MCF 10A (cell line): Measurements from ENCODE around the gene GNAI2. TPM values are rescaled to one million over a fixed set of nuclear protein-coding genes. Genes with fewer than 3 reads are reported as not detected.

Experiments used
- BruUV-seq: library from RNA; stranded (reverse); fragments of 400-500 nt; replicated peaks from 2 replicates; lab custom pipeline; 2021; lab: Mats Ljungman, UMichigan
- CTCF ChIA-PET: fragments of 300-600 bp; sonication (Branson Sonifier 250); formaldehyde crosslinking; extraction: SDS; loops from one replicate; lab custom pipeline; 2021; ENCODE audit warnings: antibody characterized with exemption, inconsistent platforms; lab: Yijun Ruan, JAX
- POLR2A ChIA-PET: fragments of 300-600, 350-650 bp; sonication (Branson Sonifier 250); formaldehyde crosslinking; extraction: SDS; loops from one replicate; lab custom pipeline; 2020; ENCODE audit warnings: antibody characterized with exemption, inconsistent platforms; lab: Yijun Ruan, JAX
- DNase-seq: peaks from one replicate; pipeline ENCODE4 v3.0.0-alpha.2; 2018; ENCODE audit not compliant: unreplicated experiment
- H3K27ac Mint-ChIP-seq: one replicate; pipeline ENCODE4 v1.8.0; 2022; ENCODE audit warnings: mild to moderate bottlenecking, low read depth, mixed read lengths; ENCODE audit not compliant: unreplicated experiment
- H3K27me3 Mint-ChIP-seq: one replicate; pipeline ENCODE4 v1.8.0; 2022; ENCODE audit warnings: mixed read lengths; ENCODE audit not compliant: insufficient read depth, unreplicated experiment
- H3K36me3 Mint-ChIP-seq: one replicate; pipeline ENCODE4 v1.8.0; 2022; ENCODE audit warnings: mild to moderate bottlenecking, moderate library complexity, mixed read lengths; ENCODE audit not compliant: insufficient read depth, unreplicated experiment
- H3K4me1 Mint-ChIP-seq: one replicate; pipeline ENCODE4 v1.8.0; 2022; ENCODE audit warnings: mixed read lengths; ENCODE audit not compliant: insufficient read depth, unreplicated experiment
- H3K4me3 Mint-ChIP-seq: one replicate; pipeline ENCODE4 v1.8.0; 2022; ENCODE audit warnings: mild to moderate bottlenecking, moderate library complexity, mixed read lengths; ENCODE audit not compliant: unreplicated experiment
- H3K9me3 Mint-ChIP-seq: one replicate; pipeline ENCODE4 v1.8.0; 2022; ENCODE audit warnings: mixed read lengths; ENCODE audit not compliant: unreplicated experiment
- intact Hi-C: fragments of 100-400 bp; cut with micrococcal nuclease; formaldehyde crosslinking; loops from 2 replicates; pipeline ENCODE4 v1.14.1; 2022
- total RNA-seq: library from RNA; stranded (reverse); gene quantifications from 2 replicates; pipeline ENCODE4 v1.2.3, GENCODE V29; 2022
- TF ChIP-seq, protein P1 (sequence below): fragments of 200-600 bp; IDR thresholded peaks from one replicate; pipeline ENCODE4 v1.8.0; 2022; ENCODE audit warnings: antibody characterized with exemption, mild to moderate bottlenecking; ENCODE audit not compliant: unreplicated experiment

GNAI2 gene
- total RNA-seq, 1 experiment from 2014 or later: 123 TPM

DNA sequence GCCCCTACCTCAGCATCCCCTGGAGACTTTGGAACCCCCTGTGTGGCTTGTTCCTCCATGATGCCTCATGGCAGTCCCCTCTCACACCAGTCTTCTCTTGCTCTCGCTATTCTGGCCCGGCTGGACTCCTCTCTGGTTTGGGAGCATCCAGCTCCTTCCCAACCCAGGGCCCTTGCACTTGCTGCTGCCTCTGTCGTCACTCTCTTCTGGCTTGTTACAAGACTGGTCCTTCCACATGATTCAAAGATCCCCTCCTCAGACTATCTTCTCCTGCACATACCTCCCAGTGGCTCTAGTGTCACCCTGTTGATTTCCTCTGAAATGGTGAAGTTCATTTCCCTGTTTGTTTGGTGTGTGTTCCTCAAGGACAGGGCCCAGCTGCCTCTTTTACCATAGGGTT is 6.5 kb upstream of the GNAI2 start:
- no TSS peak for BruUV-seq
- intact Hi-C loops: no loop called here
- H3K36me3 Mint-ChIP-seq: peaks cover 6% of the 10 kb centered on the region
- DNase-seq: no peak
- peak overlapping the region; percentile 8 for H3K4me3 Mint-ChIP-seq
- POLR2A ChIA-PET: interaction anchor here (0.7 to 1.1 kb wide), 2 partner anchors 31 to 175 kb away, joined by 3 read pairs; no protein-coding TSS in a partner anchor
- CTCF ChIA-PET: interaction anchor here (0.9 to 15.0 kb wide), 13 partner anchors 8 to 317 kb away, joined by 3 to 209 read pairs (median 7); partner anchors contain the start of genes GNAI2, GNAT1 and SEMA3B
- peaks cover 24% of the 10 kb centered on the region for H3K4me1 Mint-ChIP-seq
- peak overlapping the region; percentile 17 for H3K27ac Mint-ChIP-seq
- H3K27me3 Mint-ChIP-seq: peaks cover 9% of the 10 kb centered on the region
- TF ChIP-seq, protein P1, sequence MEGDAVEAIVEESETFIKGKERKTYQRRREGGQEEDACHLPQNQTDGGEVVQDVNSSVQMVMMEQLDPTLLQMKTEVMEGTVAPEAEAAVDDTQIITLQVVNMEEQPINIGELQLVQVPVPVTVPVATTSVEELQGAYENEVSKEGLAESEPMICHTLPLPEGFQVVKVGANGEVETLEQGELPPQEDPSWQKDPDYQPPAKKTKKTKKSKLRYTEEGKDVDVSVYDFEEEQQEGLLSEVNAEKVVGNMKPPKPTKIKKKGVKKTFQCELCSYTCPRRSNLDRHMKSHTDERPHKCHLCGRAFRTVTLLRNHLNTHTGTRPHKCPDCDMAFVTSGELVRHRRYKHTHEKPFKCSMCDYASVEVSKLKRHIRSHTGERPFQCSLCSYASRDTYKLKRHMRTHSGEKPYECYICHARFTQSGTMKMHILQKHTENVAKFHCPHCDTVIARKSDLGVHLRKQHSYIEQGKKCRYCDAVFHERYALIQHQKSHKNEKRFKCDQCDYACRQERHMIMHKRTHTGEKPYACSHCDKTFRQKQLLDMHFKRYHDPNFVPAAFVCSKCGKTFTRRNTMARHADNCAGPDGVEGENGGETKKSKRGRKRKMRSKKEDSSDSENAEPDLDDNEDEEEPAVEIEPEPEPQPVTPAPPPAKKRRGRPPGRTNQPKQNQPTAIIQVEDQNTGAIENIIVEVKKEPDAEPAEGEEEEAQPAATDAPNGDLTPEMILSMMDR: no peak
- H3K9me3 Mint-ChIP-seq: no peaks in the 10 kb centered on the region

DNA sequence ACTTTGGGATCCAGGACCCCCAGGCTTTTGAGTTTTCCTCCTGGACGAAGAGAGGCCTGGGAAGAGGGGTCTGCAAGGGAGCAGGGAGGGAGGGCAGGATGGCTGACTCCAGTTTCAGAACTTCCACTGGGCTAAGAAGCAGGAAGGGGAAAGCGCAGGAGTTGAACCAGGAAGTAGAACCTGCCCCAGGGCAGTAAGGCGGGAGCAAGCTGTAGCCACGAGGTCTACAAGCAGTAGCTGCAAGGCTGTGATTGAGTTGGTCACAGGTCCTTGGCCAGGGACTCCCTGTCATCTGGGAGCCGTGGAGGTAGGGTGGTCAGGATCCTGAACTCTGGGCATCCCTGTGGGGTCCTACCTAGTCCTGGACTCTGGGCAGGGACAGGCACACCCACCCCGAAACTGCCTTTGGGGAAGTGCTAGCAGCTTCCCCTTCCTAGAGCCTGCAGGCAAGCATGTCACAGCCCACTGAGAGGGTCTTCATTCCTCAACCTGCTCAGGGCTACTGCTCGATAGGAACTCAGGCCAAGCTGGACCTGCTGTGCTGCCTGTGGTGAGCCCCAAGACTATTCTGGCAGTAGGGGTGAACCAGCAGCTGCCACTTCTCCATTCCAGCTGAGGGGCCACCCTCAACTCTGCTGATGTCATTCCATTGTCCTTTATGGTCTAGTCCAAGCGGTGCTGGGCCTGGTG is 5.8 kb upstream of the GNAI2 start:
- no TSS peak for BruUV-seq
- intact Hi-C loops: no loop called here
- peaks cover 6% of the 10 kb centered on the region for H3K36me3 Mint-ChIP-seq
- no peak overlapping the region for H3K4me3 Mint-ChIP-seq
- POLR2A ChIA-PET: interaction anchor here (0.7 kb wide), 1 partner anchor 175 kb away, joined by 3 read pairs; no protein-coding TSS in a partner anchor
- H3K9me3 Mint-ChIP-seq: no peaks in the 10 kb centered on the region
- H3K27me3 Mint-ChIP-seq: peaks cover 1% of the 10 kb centered on the region
- CTCF ChIA-PET: interaction anchor here (1.0 to 7.1 kb wide), 7 partner anchors 13 to 94 kb away, joined by 4 to 107 read pairs (median 6); no protein-coding TSS in a partner anchor
- no peak overlapping the region for H3K27ac Mint-ChIP-seq
- DNase-seq: no peak
- peaks cover 24% of the 10 kb centered on the region for H3K4me1 Mint-ChIP-seq
- TF ChIP-seq, protein P1: no peak

DNA sequence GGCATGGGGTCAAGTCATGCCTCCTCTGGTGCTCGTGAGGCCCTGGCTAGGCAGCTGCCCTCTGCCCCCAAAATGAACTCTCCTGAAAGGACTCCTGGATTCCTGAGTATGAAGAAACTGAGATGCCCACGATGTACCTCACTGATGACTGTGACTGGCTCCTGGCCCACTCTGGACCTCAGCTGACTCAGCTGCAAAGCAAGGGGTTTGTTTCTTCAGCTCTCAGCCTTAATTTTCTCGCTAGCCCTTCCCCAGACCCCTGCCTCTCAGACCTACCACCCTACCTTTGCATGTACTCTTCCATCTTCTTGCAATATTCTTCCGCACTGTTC is 5.2 kb upstream of the GNAI2 start:
- intact Hi-C loops: no loop called here
- no peak overlapping the region for H3K27ac Mint-ChIP-seq
- no TSS peak for BruUV-seq
- peaks cover 6% of the 10 kb centered on the region for H3K36me3 Mint-ChIP-seq
- H3K4me3 Mint-ChIP-seq: no peak overlapping the region
- TF ChIP-seq, protein P1: no peak
- ChIA-PET CTCF (interaction anchor here (0.6 to 7.1 kb wide), 4 partner anchors 17 to 50 kb away, joined by 4 to 107 read pairs (median 4); no protein-coding TSS in a partner anchor), POLR2A (no interaction called here)
- H3K4me1 Mint-ChIP-seq: peaks cover 28% of the 10 kb centered on the region
- no peaks in the 10 kb centered on the region for H3K27me3 Mint-ChIP-seq
- DNase-seq: no peak
- no peaks in the 10 kb centered on the region for H3K9me3 Mint-ChIP-seq

DNA sequence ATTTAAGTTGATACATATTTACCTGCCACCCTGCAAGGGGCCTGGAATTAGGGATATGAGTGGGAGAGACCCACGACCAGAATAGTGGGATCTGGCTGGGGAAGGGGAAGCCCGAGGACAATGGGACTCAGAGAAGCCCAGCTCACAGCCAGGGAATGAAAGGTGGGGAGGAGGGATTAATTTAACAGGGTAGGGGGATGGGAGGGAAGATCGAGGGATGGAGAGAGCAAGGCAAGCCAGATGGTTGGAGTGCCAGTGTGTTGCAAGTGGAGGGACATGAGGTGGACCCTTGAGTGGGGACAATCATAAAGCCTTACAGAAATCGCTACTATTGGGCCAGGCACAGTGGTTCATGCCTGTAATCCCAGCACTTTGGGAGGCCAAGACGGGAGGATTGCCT is 4.4 kb upstream of the GNAI2 start:
- ChIA-PET CTCF (interaction anchor here (0.6 to 7.1 kb wide), 2 partner anchors 16 to 50 kb away, joined by 4 to 107 read pairs; no protein-coding TSS in a partner anchor), POLR2A (no interaction called here)
- DNase-seq: no peak
- no peaks in the 10 kb centered on the region for H3K27me3 Mint-ChIP-seq
- H3K4me3 Mint-ChIP-seq: no peak overlapping the region
- peaks cover 6% of the 10 kb centered on the region for H3K36me3 Mint-ChIP-seq
- no peaks in the 10 kb centered on the region for H3K9me3 Mint-ChIP-seq
- peaks cover 30% of the 10 kb centered on the region for H3K4me1 Mint-ChIP-seq
- no peak overlapping the region for H3K27ac Mint-ChIP-seq
- no TSS peak for BruUV-seq
- intact Hi-C loops: no loop called here
- TF ChIP-seq, protein P1: no peak
